GM18526 (cell line): ENCODE results near the gene TSPEAR.

Experiments
- POLR2A ChIP-seq: IDR thresholded peaks from 3 replicates; pipeline ENCODE4 v1.6.1; 2011; ENCODE audit not compliant: insufficient read length; ENCODE audit errors: extremely low read depth

The TSPEAR gene

DNA sequence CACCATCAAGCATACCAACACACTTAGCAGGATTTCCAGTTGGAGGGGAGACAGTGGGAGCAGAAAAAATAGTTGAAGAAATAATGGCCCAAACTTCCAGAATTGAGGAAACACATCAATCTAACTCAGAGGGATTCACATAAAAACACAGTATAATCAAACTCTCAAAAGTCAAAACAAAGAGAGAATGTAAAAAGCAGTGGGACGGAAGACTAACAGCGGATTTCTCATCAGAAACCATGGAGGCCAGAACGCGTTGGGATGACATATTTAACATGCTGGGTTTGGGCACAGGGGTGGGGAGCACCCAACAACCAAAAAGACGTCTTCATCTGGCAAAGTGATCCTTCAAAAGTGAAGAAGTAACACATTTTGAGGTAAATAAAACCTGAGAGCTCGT lies 91.5 kb downstream of the TSPEAR start:
- no peak for TF ChIP-seq POLR2A

DNA sequence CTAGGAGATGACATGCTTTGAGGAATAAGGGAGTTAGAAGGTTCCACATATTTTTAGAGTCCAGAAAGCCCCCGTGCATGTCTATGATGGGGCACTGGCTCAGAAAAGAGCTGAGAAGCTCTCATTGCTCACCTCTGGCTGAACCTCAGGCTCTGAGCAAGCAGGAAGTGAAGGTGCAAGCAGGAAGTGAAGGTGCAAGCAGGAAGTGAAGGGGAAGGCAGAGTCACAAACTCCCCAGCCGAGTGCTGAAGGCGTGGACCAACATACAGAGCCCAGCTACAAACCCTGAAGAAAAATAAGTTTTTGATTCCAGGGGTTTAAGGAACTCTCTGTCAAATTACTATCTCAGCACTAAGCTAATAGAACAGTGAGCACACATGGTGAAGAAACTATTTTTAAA lies 92.5 kb downstream of the TSPEAR start:
- no peak for TF ChIP-seq POLR2A

DNA sequence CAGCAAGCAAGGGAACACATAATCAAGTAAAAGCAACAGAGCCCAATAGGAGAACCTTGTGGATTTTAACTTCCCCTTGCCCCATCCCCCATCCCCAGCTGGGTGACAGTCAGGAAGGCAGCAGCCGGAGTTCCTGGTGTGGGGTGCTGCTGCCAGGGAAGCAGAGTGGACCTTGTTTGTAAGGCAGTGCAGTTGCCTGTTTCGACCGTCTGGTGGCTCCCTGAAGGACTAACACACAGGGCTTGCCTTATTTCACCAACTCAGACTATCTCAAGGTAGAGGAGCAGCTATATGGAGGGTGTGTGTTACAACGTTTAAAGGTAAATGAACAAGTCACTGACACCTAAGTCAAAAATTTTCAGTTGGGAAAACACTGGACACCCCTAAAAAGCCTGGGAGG lies 92.9 kb downstream of the TSPEAR start:
- no peak for TF ChIP-seq POLR2A

DNA sequence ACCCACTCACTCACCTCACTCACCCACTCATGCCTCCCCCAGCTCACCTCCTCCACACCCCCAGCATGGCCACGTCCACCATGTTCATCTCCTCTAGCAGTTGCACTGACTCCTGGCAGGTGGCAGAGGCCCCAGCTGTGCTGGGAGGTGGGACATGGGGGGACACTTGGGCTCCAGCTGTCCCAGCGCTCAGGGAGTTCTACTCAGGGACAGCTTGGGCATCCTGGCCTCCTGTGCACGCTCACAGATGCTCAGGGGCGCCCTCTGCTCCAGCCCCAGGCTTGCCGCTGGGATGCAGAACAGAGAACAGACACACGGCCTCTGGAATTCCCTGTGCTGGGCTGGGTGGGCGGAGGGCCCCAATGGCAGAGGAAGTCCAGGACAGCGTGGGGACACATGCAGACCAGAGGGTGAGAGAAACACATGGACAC lies 94.3 kb downstream of the TSPEAR start:
- no peak for TF ChIP-seq POLR2A

DNA sequence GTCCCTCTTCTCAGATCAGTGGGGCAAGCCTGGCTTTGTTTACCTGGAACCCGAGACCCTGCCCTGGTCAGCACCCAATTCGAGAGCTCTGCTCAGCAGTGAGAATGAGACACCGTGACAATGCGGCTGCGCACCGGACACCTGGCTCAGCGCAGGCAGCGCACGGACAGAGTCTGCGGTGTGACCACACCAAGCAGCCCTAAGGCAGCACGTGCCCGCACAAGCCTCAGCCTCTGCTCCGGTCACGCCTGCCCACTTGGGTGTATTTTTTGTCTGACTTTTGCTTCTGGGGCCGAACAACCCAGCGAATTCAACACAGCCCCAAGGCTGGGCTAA lies 94.8 kb downstream of the TSPEAR start:
- no peak for TF ChIP-seq POLR2A

DNA sequence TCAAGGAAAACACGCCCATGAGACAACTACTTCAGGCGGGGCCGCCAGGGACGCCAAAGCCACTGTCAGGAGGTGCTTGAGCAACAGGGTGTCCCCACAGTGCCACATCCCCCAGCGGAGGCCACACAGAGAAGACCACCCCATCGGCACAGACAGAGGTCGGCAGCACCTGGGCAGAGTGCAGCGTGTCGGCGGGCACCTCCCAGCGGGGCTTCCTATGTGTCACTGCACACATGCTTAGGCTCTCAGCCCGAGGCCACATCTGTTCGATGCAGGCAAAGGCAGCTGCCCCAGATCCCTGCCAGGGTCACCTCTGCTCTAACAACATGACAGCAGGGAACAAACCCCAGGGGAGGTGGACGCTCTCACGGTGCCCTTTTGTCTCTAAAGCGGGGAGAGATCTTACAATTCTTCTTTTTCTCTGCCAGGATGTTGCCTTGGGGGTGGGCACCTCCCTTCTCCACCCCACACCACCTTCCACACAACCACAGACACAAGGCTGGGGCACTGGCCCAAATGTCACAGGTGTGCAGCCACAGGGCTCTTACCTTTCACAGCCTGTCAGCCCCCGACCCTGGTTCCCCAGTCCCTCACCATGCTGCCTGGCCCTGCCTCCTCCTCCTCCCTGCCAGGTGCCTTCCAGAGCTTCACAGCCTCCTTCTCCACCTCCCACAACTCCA lies 95.3 kb downstream of the TSPEAR start:
- TF ChIP-seq POLR2A, result no peak

DNA sequence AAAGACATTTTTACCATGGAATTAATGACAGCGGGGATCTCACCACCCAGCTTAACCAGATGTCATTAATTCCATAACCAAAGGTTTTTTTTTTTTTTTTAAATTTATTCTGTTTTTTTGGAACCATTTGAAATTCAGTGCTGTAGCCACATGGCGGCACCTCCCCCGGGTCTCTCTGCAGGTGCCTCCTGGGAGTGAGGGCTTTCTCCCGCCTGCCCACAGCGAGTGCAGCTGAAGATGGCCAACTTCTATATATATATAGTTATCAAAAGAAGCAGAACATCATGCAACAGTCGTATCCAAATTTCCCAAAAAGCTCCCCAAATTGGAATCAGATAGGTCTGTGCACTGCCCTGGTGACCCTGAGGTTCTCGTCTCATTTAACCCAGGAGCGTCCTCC lies 95.9 kb downstream of the TSPEAR start:
- TF ChIP-seq POLR2A, result no peak

DNA sequence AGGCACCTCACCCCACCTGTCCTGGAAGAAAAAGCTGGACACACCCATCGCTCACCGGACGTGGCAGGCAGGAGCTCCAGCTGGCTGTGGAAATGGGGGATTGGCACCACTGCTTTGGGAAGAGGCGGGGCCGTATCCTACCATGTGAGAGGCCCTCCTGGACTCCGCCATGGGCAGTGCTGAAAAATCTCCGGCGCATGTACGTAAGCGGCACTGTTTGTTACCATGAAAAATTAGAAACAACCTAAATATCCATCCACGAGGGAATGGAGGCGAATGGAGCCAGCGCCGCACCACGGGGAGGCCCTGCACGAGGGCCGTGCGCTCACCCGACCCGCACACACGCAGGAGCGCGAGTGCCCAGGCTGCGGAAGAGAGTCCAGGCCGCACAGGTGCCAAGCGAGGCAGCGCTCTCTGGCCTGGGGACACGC lies 96.4 kb downstream of the TSPEAR start:
- no peak for TF ChIP-seq POLR2A

DNA sequence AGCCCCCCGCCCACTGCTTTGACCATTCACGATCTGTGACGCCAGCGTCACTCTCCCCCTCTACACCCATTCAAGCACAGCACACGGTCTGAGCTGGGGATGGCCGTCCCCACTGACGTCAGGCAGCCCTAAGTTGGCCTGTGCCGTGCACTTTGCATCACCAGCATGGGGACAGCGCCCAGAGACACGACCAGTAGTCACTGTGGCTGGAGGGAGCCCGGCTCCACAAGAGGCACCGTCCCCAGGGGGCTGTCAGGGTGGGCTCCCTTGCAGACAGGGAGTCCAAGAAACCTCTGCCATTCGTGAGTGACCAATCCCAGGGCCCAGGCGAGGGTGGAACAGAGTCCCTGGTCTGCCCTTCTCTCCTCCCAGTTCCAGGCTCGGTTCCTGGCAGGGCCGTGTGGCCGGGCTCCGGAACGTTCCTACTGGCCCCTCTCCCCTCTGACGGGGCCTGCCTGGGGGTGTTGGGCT lies 97.2 kb downstream of the TSPEAR start:
- TF ChIP-seq POLR2A, result no peak

DNA sequence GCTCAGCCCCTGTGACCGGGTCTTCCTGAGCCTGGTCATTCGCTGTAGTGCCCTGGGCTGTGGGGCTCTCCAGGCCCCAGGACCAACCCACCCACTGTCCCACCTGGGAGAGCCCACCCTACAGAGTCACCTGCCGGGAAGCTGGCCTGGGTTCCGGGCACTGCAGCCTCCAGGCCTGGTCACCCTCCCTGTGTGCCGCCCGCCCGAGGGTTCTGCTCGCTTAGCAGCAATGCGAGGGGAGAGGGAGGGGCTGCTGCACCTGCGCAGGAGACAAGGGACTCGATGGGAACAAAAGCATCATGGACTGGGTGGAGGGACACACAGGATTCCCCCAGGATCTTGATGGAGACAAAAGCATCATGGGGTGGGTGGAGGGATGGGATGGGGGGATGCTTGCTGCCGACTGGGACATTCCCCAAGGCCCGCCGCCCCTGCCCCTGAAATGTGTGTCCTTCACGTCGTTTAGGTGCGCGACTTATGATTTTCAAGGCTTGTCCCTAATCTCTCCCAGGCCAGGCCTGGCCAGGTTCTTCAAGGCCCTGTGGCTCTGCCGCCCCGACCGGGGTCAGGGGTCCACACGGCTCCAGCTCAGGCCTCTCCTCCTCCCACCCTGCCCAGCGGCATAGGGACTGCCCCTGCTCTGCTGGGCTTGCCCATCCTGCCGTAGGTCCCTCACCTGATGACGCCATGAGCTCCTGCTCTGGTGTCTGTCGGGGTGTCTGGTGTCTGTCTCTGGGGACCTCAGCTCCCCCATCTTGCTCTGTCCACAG lies 97.8 kb downstream of the TSPEAR start:
- no peak for TF ChIP-seq POLR2A

DNA sequence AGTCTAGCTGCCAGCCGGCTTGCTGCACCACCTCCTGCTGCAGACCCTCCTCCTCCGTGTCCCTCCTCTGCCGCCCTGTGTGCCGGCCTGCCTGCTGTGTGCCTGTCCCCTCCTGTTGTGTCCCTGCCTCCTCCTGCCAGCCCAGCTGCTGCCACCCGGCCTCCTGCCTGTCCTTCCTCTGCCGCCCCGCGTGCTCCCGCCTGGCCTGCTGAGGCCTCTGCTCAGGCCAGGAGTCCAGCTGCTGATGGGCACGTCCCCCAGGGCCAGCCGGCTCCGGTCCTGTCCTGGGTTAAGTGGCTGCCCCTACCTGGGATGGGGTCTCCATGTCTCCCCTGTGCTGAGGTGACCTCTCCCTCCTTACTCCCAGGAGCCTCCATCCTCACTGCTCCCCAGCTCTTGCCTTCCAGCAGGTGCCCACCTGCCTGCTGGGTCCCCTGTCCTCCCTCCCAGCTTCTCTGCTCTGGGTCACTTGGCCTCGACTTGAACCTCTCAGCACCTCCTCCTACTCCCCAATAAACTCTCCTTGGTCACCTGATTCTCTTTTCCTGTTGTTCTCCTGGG lies 98.6 kb downstream of the TSPEAR start:
- TF ChIP-seq POLR2A, result no peak

DNA sequence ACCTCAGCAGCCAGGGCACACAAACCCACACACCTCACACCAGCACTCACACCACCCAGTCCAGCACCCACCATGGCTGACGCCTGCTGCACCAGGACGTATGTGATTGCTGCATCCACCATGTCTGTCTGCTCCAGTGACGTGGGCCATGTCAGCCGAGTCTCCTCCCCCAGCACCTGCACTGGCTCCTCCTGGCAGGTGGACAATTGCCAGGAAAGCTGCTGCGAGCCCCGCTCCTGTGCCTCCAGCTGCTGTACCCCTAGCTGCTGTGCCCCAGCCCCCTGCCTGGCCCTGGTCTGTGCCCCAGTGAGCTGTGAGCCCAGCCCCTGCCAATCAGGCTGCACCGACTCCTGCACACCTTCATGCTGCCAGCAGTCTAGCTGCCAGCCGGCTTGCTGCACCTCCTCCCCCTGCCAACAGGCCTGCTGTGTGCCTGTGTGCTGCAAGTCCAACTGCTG lies 99.3 kb downstream of the TSPEAR start, which contains the start of gene KRTAP10-8:
TSS of gene KRTAP10-8 (plus strand) at position 51 of the 458 bp plus-strand sequence. CDS start at position 73, 22 bp downstream.
- TF ChIP-seq POLR2A, result no peak

DNA sequence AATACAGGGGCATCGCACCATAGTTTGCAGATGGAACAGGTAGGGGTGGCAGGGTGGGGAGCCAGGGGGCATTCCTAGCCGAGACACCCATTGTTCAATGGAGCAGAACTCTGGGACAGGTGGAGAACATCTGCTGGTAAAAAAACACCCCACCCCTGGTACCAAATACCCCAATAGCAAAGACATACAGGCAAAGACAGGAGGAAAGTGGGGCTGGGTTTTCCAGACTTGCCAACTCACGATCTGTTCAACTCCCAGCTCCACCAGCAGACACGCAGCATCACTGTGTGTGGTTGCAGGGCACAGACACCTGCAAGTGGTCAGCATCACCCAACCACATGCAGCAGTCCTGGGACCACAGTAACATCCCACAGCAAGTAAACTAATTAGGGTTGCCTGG lies 99.8 kb downstream of the TSPEAR start:
- TF ChIP-seq POLR2A, result no peak

DNA sequence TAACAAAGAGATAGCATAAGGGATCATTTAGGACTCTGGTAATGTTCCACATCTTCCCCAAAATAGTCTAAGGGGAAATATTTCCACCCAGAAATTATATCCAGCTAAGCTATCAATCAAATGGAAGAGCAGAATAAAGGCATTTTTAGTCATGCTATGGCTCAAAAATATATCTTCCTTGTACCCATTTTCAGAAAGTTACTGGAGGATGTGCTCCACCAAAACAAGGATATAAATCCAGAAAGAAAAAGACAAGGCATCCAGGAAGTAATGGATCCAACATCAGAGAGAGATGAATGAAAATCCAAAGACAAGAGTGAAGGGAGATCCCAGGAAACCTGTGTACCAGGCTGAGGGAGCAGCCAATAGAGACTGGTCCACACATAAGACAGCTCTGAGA lies 102.2 kb downstream of the TSPEAR start:
- TF ChIP-seq POLR2A, result no peak

DNA sequence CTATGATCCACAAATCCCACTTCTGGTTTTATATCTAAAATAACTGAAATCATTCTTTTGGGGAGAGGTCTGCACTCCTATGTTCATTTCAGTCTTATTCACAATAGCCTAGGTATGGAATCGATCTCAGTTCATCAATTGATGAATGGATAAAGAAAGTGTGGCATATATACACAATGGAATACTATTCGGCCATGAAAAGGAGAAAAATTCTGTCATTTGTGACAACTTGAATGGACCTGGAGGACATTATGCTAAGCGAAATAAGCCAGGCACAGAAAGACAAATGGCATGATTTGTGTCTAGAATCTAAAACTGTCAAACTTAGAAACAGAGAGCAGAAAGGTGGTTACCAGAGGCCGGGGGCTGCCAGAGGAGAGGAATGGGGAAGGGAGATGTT lies 104.9 kb downstream of the TSPEAR start:
- no peak for TF ChIP-seq POLR2A

DNA sequence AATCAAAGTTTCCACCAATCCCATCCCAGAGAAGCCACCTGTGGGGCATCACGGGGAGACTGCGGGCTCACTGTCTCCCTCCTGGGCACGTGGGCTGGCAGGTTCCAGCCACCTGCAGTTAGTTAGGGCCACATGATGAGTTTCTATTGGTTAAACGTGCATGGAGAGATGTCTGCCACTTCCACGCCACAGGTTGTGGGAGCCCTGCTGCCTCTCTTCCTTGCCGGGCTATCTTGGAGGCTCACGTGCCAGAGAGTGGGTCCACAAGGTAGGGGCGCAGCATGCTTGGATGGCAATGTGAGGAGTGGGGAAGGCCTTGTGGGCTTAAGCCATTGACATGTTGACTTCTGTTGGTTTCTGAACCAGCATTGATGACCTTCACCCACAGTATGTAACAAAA lies 107.5 kb downstream of the TSPEAR start:
- TF ChIP-seq POLR2A, result no peak
